Measurements from ENCODE around the gene RBM38. TPM values are rescaled to one million over a fixed set of nuclear protein-coding genes. Genes with fewer than 3 reads are reported as not detected.

RBM38 gene
- total RNA-seq, 1 donor from 2014 or later, result 16.6 TPM

DNA sequence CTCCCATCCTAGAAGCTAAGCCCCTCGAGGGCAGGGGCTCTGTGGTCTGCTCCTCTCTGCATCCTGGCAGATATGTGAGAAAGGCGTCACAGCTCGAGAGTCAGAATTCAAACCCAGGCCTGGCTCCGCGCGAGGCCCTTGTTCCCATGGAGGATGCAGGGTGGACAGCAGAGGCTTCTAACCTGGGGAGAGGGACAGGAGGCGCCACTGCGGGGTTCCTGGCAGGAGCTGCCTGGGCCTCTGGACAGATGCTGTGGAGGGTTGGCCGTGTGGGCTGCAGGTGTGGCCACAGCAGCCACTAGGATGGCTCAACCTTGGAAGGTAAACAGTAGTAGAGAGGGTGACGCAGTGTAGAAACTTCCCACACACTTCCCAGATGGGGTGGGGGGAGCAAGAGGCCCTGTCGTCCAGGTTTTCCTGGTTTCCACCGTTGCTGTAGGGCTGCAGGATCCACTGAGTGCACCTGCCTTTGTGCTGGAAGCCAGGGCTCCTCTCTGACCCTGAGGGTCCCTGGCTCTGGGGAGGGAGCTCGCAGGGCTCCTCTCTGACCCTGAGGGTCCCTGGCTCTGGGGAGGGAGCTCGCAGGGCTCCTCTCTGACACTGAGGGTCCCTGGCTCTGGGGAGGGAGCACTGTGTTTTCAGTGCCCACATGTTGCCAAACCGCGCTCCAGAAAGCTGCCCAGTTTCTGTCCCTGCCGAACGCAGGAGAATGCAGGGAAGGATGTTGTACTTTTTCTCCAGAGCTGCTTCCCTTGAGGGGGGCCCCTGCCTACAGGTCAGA, 14.2 kb downstream of the RBM38 start:
- no peak overlapping the region for H3K27ac Mint-ChIP-seq (ENCODE audit: unreplicated experiment)
- peaks cover 4% of the 10 kb centered on the region for H3K9me3 Mint-ChIP-seq (ENCODE audit: unreplicated experiment)
- H3K4me1 Mint-ChIP-seq (ENCODE audit: low read depth, unreplicated experiment), result peaks cover 5% of the 10 kb centered on the region
- no peaks in the 10 kb centered on the region for H3K36me3 Mint-ChIP-seq (ENCODE audit: unreplicated experiment)
- TF ChIP-seq, protein P1, sequence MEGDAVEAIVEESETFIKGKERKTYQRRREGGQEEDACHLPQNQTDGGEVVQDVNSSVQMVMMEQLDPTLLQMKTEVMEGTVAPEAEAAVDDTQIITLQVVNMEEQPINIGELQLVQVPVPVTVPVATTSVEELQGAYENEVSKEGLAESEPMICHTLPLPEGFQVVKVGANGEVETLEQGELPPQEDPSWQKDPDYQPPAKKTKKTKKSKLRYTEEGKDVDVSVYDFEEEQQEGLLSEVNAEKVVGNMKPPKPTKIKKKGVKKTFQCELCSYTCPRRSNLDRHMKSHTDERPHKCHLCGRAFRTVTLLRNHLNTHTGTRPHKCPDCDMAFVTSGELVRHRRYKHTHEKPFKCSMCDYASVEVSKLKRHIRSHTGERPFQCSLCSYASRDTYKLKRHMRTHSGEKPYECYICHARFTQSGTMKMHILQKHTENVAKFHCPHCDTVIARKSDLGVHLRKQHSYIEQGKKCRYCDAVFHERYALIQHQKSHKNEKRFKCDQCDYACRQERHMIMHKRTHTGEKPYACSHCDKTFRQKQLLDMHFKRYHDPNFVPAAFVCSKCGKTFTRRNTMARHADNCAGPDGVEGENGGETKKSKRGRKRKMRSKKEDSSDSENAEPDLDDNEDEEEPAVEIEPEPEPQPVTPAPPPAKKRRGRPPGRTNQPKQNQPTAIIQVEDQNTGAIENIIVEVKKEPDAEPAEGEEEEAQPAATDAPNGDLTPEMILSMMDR (IDR thresholded peaks at IDR 0.05; ENCODE audit: partially characterized antibody, unreplicated experiment), result no peak
- peaks cover 4% of the 10 kb centered on the region for H3K27me3 Mint-ChIP-seq (ENCODE audit: unreplicated experiment)
- no peak for DNase-seq
- H3K4me3 Mint-ChIP-seq (ENCODE audit: unreplicated experiment), result no peak overlapping the region

DNA sequence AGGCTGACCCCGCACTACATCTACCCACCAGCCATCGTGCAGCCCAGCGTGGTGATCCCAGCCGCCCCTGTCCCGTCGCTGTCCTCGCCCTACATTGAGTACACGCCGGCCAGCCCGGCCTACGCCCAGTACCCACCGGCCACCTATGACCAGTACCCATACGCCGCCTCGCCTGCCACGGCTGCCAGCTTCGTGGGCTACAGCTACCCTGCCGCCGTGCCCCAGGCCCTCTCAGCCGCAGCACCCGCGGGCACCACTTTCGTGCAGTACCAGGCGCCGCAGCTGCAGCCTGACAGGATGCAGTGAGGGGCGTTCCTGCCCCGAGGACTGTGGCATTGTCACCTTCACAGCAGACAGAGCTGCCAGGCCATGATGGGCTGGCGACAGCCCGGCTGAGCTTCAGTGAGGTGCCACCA, 16.4 kb downstream of the RBM38 start:
- peaks cover 2% of the 10 kb centered on the region for H3K27me3 Mint-ChIP-seq (ENCODE audit: unreplicated experiment)
- TF ChIP-seq, protein P1 (IDR thresholded peaks at IDR 0.05; ENCODE audit: partially characterized antibody, unreplicated experiment), result no peak
- peaks cover 5% of the 10 kb centered on the region for H3K4me1 Mint-ChIP-seq (ENCODE audit: low read depth, unreplicated experiment)
- no peak for DNase-seq
- H3K27ac Mint-ChIP-seq (ENCODE audit: unreplicated experiment), result no peak overlapping the region
- no peaks in the 10 kb centered on the region for H3K36me3 Mint-ChIP-seq (ENCODE audit: unreplicated experiment)
- no peak overlapping the region for H3K4me3 Mint-ChIP-seq (ENCODE audit: unreplicated experiment)
- peaks cover 1% of the 10 kb centered on the region for H3K9me3 Mint-ChIP-seq (ENCODE audit: unreplicated experiment)

DNA sequence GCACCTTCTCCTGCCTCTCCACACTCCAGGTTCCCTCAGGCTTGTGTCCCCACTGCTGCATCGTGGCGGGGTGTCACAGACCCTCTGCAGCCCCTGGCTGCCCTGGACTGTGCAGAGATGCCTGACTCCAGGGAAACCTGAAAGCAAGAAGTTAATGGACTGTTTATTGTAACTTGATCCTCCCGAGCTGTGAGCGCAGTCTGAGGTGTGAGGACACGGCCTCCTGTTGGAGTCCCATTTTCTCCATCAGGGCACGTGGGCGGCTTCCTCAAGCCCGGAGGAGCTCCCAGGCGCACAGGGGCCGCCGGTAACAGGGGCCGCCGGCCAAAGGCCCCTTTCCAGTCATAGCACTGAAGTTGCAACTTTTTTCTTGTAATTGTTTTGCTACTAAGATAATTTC, 16.9 kb downstream of the RBM38 start:
- peaks cover 3% of the 10 kb centered on the region for H3K9me3 Mint-ChIP-seq (ENCODE audit: unreplicated experiment)
- H3K27me3 Mint-ChIP-seq (ENCODE audit: unreplicated experiment), result peaks cover 3% of the 10 kb centered on the region
- peaks cover 5% of the 10 kb centered on the region for H3K4me1 Mint-ChIP-seq (ENCODE audit: low read depth, unreplicated experiment)
- TF ChIP-seq, protein P1 (IDR thresholded peaks at IDR 0.05; ENCODE audit: partially characterized antibody, unreplicated experiment), result no peak
- no peaks in the 10 kb centered on the region for H3K36me3 Mint-ChIP-seq (ENCODE audit: unreplicated experiment)
- H3K4me3 Mint-ChIP-seq (ENCODE audit: unreplicated experiment), result no peak overlapping the region
- no peak overlapping the region for H3K27ac Mint-ChIP-seq (ENCODE audit: unreplicated experiment)
- DNase-seq, result no peak

DNA sequence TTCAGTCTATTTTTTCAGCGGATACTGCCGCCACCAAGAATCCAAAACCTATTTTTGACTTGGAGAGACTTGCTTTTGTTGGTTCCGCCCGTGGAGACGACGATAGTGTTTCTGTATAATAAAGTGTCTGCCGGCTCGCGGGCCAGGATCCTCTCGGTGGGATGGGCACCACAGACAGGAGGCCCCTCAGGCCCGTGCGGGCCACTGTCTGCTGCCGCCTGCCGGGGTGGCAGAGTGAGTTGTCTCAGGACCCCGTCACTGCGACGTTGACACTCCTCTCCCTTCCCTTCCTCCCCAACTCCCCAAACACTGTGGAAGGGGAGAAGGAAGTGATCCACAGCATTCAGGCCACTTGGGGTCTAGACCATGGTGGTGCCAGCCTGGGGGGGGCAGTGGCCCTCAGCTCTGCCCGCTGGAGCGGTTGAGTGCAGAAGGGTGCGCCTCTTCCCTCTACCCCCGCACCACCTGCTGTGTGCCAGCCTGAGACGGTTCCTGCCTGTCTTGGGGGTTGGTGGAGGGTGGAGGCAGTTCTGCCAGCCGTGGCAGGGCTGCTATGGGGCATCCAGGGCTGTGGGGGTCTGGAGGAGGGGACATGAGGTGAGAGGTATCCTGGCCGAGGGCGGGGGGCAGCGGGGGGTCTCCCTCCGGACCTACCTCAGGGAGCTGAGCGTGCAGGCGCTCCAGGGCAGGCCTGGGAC, 17.5 kb downstream of the RBM38 start:
- TF ChIP-seq, protein P1 (IDR thresholded peaks at IDR 0.05; ENCODE audit: partially characterized antibody, unreplicated experiment), result no peak
- no peak overlapping the region for H3K27ac Mint-ChIP-seq (ENCODE audit: unreplicated experiment)
- no peaks in the 10 kb centered on the region for H3K36me3 Mint-ChIP-seq (ENCODE audit: unreplicated experiment)
- H3K9me3 Mint-ChIP-seq (ENCODE audit: unreplicated experiment), result peaks cover 3% of the 10 kb centered on the region
- DNase-seq, result no peak
- H3K27me3 Mint-ChIP-seq (ENCODE audit: unreplicated experiment), result peaks cover 3% of the 10 kb centered on the region
- H3K4me1 Mint-ChIP-seq (ENCODE audit: low read depth, unreplicated experiment), result peaks cover 5% of the 10 kb centered on the region
- H3K4me3 Mint-ChIP-seq (ENCODE audit: unreplicated experiment), result no peak overlapping the region

DNA sequence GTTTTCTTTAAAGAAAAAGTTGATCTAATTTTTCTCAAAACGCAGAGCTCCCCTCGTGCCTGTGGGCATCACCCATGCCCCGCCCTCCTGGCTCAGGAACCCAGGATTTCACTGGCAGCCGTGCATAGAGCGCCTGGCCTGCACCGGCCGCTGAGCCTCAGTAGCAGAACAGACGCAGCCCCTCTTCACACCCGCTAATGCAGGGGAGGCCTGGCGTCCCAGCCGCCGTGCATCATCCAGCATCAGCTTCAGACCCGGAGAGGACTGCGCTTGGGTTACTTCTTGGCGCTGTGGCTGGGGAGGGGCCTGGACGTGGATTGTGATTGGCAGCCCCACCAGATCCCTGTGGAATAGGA, 18.1 kb downstream of the RBM38 start:
- Mint-ChIP-seq H3K4me3 (ENCODE audit: unreplicated experiment) (no peak overlapping the region), H3K4me1 (ENCODE audit: low read depth, unreplicated experiment) (peaks cover 5% of the 10 kb centered on the region), H3K36me3 (ENCODE audit: unreplicated experiment) (no peaks in the 10 kb centered on the region), H3K27ac (ENCODE audit: unreplicated experiment) (no peak overlapping the region), H3K9me3 (ENCODE audit: unreplicated experiment) (peaks cover 3% of the 10 kb centered on the region), H3K27me3 (ENCODE audit: unreplicated experiment) (peaks cover 3% of the 10 kb centered on the region)
- TF ChIP-seq, protein P1 (IDR thresholded peaks at IDR 0.05; ENCODE audit: partially characterized antibody, unreplicated experiment), result no peak
- no peak for DNase-seq

All from glutamatergic neuron (in vitro differentiated cells).